Neural progenitor cell (in vitro differentiated cells): ENCODE measurements around the gene PRKCA. TPM values are rescaled to one million over a fixed set of nuclear protein-coding genes. Genes with fewer than 3 reads are reported as not detected.

Experiments
- DNase-seq: peaks from one replicate; pipeline ENCODE4 v3.0.0-alpha.2; 2016; ENCODE audit warnings: low spot score
- H2AFZ ChIP-seq: fragments of 200-600 bp; sonication (generic); replicated peaks from 2 replicates; pipeline ENCODE4 v1.6.1; 2016; ENCODE audit warnings: antibody characterized with exemption
- H3F3A ChIP-seq: fragments of 200-600 bp; sonication (generic); 2 replicates; pipeline ENCODE4 v1.6.1; 2016; ENCODE audit warnings: antibody characterized with exemption, low read depth
- H3K27ac ChIP-seq: fragments of 200-600 bp; sonication (generic); 2 replicates; pipeline ENCODE4 v1.5.1; 2016; ENCODE audit warnings: mild to moderate bottlenecking
- H3K27me3 ChIP-seq: fragments of 200-600 bp; sonication (generic); 2 replicates; pipeline ENCODE4 v1.6.1; 2016; ENCODE audit warnings: mild to moderate bottlenecking, moderate library complexity
- H3K36me3 ChIP-seq: fragments of 200-600 bp; sonication (generic); 2 replicates; pipeline ENCODE4 v1.5.1; 2016
- H3K4me1 ChIP-seq: fragments of 200-600 bp; sonication (generic); 2 replicates; pipeline ENCODE4 v1.6.1; 2016; ENCODE audit warnings: mixed run types
- H3K4me2 ChIP-seq: fragments of 200-600 bp; sonication (generic); 2 replicates; pipeline ENCODE4 v1.6.1; 2016
- H3K4me3 ChIP-seq: fragments of 200-600 bp; sonication (generic); 2 replicates; pipeline ENCODE4 v1.5.1; 2016
- H3K79me2 ChIP-seq: fragments of 200-600 bp; sonication (generic); 2 replicates; pipeline ENCODE4 v1.6.1; 2016; ENCODE audit warnings: low read depth
- H3K9ac ChIP-seq: fragments of 200-600 bp; sonication (generic); 2 replicates; pipeline ENCODE4 v1.6.1; 2016
- H3K9me3 ChIP-seq: fragments of 200-600 bp; sonication (generic); 2 replicates; pipeline ENCODE4 v1.5.1; 2016; ENCODE audit warnings: low read depth
- H4K20me1 ChIP-seq: fragments of 200-600 bp; sonication (generic); 2 replicates; pipeline ENCODE4 v1.6.1; 2016; ENCODE audit warnings: low read depth
- H3K27ac Mint-ChIP-seq: 3 replicates; pipeline ENCODE4 v1.8.0; 2021; ENCODE audit warnings: mixed read lengths
- H3K27me3 Mint-ChIP-seq: 2 replicates; pipeline ENCODE4 v1.8.0; 2022; ENCODE audit warnings: low read depth, mild to moderate bottlenecking, inconsistent platforms, moderate library complexity, mixed read lengths; ENCODE audit not compliant: insufficient read depth
- H3K36me3 Mint-ChIP-seq: 3 replicates; pipeline ENCODE4 v1.8.0; 2021; ENCODE audit warnings: mixed read lengths
- H3K4me1 Mint-ChIP-seq: 3 replicates; pipeline ENCODE4 v1.8.0; 2021; ENCODE audit warnings: mixed read lengths
- H3K4me3 Mint-ChIP-seq: 3 replicates; pipeline ENCODE4 v1.8.0; 2021; ENCODE audit warnings: mild to moderate bottlenecking, moderate library complexity, mixed read lengths
- H3K9me3 Mint-ChIP-seq: 3 replicates; pipeline ENCODE4 v1.8.0; 2020; ENCODE audit warnings: mixed read lengths
- EZH2 ChIP-seq: fragments of 200-600 bp; sonication (generic); IDR thresholded peaks from 2 replicates; pipeline ENCODE4 v1.6.1; 2017; ENCODE audit warnings: antibody characterized with exemption, mild to moderate bottlenecking, moderate library complexity
- EZH2phosphoT487 ChIP-seq: fragments of 200-600 bp; sonication (generic); IDR thresholded peaks from 2 replicates; pipeline ENCODE4 v1.6.1; 2017; ENCODE audit warnings: antibody characterized with exemption
- total RNA-seq: library from RNA; depleted of rRNA; stranded (reverse); fragments of >200 nt; gene quantifications from 2 replicates; pipeline ENCODE4 v1.2.3, GENCODE V29; 2015; ENCODE audit warnings: low replicate concordance
- TF ChIP-seq, protein P1 (sequence below): fragments of 200-600 bp; sonication (generic); IDR thresholded peaks from 2 replicates; pipeline ENCODE4 v1.5.1; 2017; ENCODE audit warnings: antibody characterized with exemption, mild to moderate bottlenecking

The PRKCA gene
- total RNA-seq, 1 donor from 2014 or later = 2.1 TPM

DNA sequence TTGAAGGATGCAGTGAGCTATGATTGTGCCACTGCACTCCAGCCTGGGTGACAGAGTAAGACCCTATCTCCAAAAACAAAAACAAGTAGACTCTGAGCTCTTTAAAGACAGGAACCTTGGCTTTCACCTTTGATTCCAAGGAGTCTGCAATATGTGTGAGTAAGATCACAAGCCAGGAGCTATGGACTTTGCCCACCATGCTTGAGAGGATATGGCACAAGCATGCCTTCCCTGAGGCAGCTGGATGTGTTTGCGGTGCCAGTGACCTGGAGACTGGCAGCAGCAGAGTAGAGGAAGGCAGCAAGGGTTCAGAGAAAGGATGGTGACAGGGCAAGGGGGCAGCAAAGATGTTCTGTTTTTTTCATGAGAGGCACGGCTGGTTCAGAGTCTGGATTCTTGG is 14.5 kb upstream of the PRKCA start:
- H3K4me1 Mint-ChIP-seq = no peaks in the 10 kb centered on the region
- Histone ChIP-seq H2AFZ (no peak overlapping the region), H3F3A (no peaks in the 10 kb centered on the region), H3K9ac (no peak overlapping the region), H3K4me1 (no peaks in the 10 kb centered on the region), H3K79me2 (no peaks in the 10 kb centered on the region), H3K27ac (no peak overlapping the region), H3K36me3 (no peaks in the 10 kb centered on the region), H3K4me2 (no peak overlapping the region), H3K4me3 (no peak overlapping the region), H3K9me3 (no peaks in the 10 kb centered on the region), H4K20me1 (no peaks in the 10 kb centered on the region), H3K27me3 (no peaks in the 10 kb centered on the region)
- TF ChIP-seq, protein P1, sequence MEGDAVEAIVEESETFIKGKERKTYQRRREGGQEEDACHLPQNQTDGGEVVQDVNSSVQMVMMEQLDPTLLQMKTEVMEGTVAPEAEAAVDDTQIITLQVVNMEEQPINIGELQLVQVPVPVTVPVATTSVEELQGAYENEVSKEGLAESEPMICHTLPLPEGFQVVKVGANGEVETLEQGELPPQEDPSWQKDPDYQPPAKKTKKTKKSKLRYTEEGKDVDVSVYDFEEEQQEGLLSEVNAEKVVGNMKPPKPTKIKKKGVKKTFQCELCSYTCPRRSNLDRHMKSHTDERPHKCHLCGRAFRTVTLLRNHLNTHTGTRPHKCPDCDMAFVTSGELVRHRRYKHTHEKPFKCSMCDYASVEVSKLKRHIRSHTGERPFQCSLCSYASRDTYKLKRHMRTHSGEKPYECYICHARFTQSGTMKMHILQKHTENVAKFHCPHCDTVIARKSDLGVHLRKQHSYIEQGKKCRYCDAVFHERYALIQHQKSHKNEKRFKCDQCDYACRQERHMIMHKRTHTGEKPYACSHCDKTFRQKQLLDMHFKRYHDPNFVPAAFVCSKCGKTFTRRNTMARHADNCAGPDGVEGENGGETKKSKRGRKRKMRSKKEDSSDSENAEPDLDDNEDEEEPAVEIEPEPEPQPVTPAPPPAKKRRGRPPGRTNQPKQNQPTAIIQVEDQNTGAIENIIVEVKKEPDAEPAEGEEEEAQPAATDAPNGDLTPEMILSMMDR = no peak
- TF ChIP-seq EZH2 = no peak
- TF ChIP-seq EZH2phosphoT487 = no peak
- H3K9me3 Mint-ChIP-seq = no peaks in the 10 kb centered on the region
- H3K4me3 Mint-ChIP-seq = peak overlapping the region; percentile 42
- no peaks in the 10 kb centered on the region for H3K36me3 Mint-ChIP-seq
- no peak overlapping the region for H3K27ac Mint-ChIP-seq
- no peak for DNase-seq
- peaks cover 4% of the 10 kb centered on the region for H3K27me3 Mint-ChIP-seq

DNA sequence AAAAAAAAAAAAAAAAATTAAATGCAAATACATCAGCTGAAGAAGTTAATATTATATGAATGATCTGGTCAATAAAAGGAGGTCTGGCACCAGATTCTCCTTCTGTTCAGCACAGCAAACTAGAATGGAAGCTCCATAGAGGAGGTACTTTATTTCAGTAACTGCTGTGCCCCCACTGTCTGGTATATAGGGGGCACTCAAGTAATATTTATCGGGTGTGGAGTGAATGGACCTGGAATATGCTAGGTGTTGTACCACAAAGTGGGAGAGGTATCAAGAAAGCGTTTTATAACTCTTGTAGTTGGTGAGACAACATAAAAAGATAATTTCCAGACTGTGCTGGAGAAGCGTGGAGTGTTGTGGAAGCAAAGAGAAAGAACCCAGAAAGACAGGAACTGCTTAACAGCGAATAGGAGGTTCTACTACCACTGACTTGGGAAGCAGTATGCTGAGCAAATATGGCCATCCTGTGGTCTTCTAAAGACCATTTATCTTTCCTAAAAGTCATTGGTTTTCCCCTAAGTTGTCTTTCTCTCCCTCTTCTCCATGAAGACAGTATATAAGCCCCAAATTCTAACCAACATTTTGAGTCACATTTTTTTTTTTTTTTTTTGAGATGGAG is 12.2 kb upstream of the PRKCA start:
- no peak overlapping the region for H3K27ac ChIP-seq
- TF ChIP-seq EZH2phosphoT487 (no peak), EZH2 (no peak)
- TF ChIP-seq, protein P1 = peak; percentile 18
- Mint-ChIP-seq H3K9me3 (no peaks in the 10 kb centered on the region), H3K27ac (no peak overlapping the region), H3K36me3 (no peaks in the 10 kb centered on the region), H3K4me3 (no peak overlapping the region), H3K4me1 (no peaks in the 10 kb centered on the region), H3K27me3 (peaks cover 2% of the 10 kb centered on the region)
- no peak for DNase-seq
- no peaks in the 10 kb centered on the region for H3K4me1 ChIP-seq
- H3K36me3 ChIP-seq = no peaks in the 10 kb centered on the region
- no peaks in the 10 kb centered on the region for H3K9me3 ChIP-seq
- H3K79me2 ChIP-seq = no peaks in the 10 kb centered on the region
- H3K27me3 ChIP-seq = no peaks in the 10 kb centered on the region
- no peak overlapping the region for H2AFZ ChIP-seq
- no peak overlapping the region for H3K4me2 ChIP-seq
- H3K9ac ChIP-seq = no peak overlapping the region
- H3F3A ChIP-seq = no peaks in the 10 kb centered on the region
- no peak overlapping the region for H3K4me3 ChIP-seq
- H4K20me1 ChIP-seq = no peaks in the 10 kb centered on the region

GRCh38 chr17:66292353-66292752 is 10.1 kb upstream of the PRKCA start:
- Histone ChIP-seq H3K4me3 (no peak overlapping the region), H3K4me1 (no peaks in the 10 kb centered on the region), H2AFZ (no peak overlapping the region), H3K79me2 (no peaks in the 10 kb centered on the region), H3K27me3 (no peaks in the 10 kb centered on the region), H3K4me2 (no peak overlapping the region), H3K9me3 (no peaks in the 10 kb centered on the region), H3K36me3 (no peaks in the 10 kb centered on the region), H3K9ac (no peak overlapping the region), H3K27ac (no peak overlapping the region), H4K20me1 (no peaks in the 10 kb centered on the region), H3F3A (no peaks in the 10 kb centered on the region)
- Mint-ChIP-seq H3K36me3 (no peaks in the 10 kb centered on the region), H3K4me3 (no peak overlapping the region), H3K27me3 (peaks cover 2% of the 10 kb centered on the region), H3K9me3 (no peaks in the 10 kb centered on the region), H3K27ac (no peak overlapping the region), H3K4me1 (no peaks in the 10 kb centered on the region)
- TF ChIP-seq EZH2 (no peak), EZH2phosphoT487 (no peak)
- TF ChIP-seq, protein P1 = no peak
- DNase-seq = no peak
